Gastrocnemius medialis (tissue), 4 donors: ENCODE results near the gene NUP214. TPM values are rescaled to one million over a fixed set of nuclear protein-coding genes. Genes with fewer than 3 reads are reported as not detected.

Experiments
- ATAC-seq, 2 donors: fragments of 150-250 bp; one replicate each; pipeline ENCODE4 v1.9.1; 2016
- DNase-seq, 2 donors: peaks; one replicate each; pipeline ENCODE4 v3.0.0-alpha.2; 2019
- H3K27ac ChIP-seq, 4 donors: fragments of 200-600 bp; sonication (generic); 1 replicate in 1 of 4; 2 replicates in 3 of 4; pipeline ENCODE4 v1.5.1; 2016 to 2018; ENCODE audit warnings: mild to moderate bottlenecking in 2 of 4, moderate library complexity in 1 of 4
- H3K27me3 ChIP-seq, 3 donors: fragments of 200-600 bp; sonication (generic) in 2 of 3; 1 replicate in 1 of 3; 2 replicates in 2 of 3; pipeline versions ENCODE4 v1.5.1 to v1.6.0; 2016 to 2019; ENCODE audit warnings: mild to moderate bottlenecking in 1 of 3, moderate library complexity in 1 of 3
- H3K36me3 ChIP-seq, 2 donors: fragments of 200-600 bp; sonication (generic) in 1 of 2; one replicate each; pipeline ENCODE4 v1.5.1; 2017 to 2018
- H3K4me1 ChIP-seq, 2 donors: fragments of 200-600 bp; sonication (generic) in 1 of 2; one replicate each; pipeline ENCODE4 v1.5.1; 2016 to 2017; ENCODE audit warnings: mild to moderate bottlenecking in 2 of 2
- H3K4me3 ChIP-seq, 4 donors: fragments of 200-600 bp; sonication (generic) in 3 of 4; 1 replicate in 1 of 4; 2 replicates in 3 of 4; pipeline ENCODE4 v1.5.1; 2016 to 2019; ENCODE audit warnings: mild to moderate bottlenecking in 2 of 4
- H3K9me3 ChIP-seq, 3 donors: fragments of 200-600 bp; sonication (generic) in 2 of 3; 1 replicate in 1 of 3; 2 replicates in 2 of 3; pipeline ENCODE4 v1.5.1; 2016 to 2019
- POLR2A ChIP-seq, 2 donors: fragments of 450-650 bp; IDR thresholded peaks; one replicate each; pipeline ENCODE4 v1.6.1; 2017; ENCODE audit warnings: antibody characterized with exemption in 2 of 2, mild to moderate bottlenecking in 2 of 2, moderate library complexity in 2 of 2
- in situ Hi-C, 4 donors: fragments of 200-750 bp; cut with MboI; loops; one replicate each; pipeline versions ENCODE4 v1.15.0 to v1.8.0; 2017; ENCODE audit warnings: low sequenced_read_pairs in 4 of 4
- intact Hi-C: fragments of 100-400 bp; cut with DNase I; formaldehyde crosslinking; loops from one replicate; pipeline ENCODE4 v1.15.1; 2023; ENCODE audit warnings: low total_unique reads
- total RNA-seq, 4 donors: library from RNA; depleted of rRNA; stranded (reverse); fragments of >200 nt; gene quantifications; one replicate each; pipeline versions ENCODE4 v1.1.0 to v1.2.3, GENCODE V29; 2016
- TF ChIP-seq, protein P1 (sequence below), 5 experiments: fragments of 450-650 bp in 3 of 5; fragments of 200-600 bp in 2 of 5; sonication (generic) in 2 of 5; IDR thresholded peaks in 4 of 5; conservative IDR thresholded peaks in 1 of 5; 1 replicate in 4 of 5; 2 replicates in 1 of 5; pipeline ENCODE4 v1.5.1; 2016 to 2019; ENCODE audit warnings: antibody characterized with exemption in 5 of 5, mild to moderate bottlenecking in 3 of 5, moderate library complexity in 3 of 5

The NUP214 gene
- total RNA-seq, 4 donors from 2014 or later = 24.2 to 47.5 (median 29.9) TPM

DNA sequence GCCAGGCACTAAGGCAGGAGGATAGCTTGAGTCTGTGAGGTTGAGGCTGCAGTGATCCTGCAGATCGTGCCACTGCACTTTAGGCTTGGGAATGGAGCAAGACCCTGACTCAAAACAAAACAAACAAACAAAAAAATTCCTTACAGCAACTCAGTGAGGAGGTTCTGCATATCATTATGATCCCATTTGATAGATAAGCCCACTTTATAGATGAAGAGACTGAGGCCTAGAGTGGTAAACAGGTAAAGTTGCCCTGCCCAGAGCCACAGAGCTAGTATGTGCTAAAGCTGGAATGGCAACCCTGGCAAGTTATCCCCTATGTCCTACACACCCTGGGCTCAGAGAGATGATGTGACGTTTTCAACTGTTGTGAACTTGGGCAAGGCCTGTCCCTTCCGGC, 21.9 kb upstream of the NUP214 start:
- TF ChIP-seq, protein P1, sequence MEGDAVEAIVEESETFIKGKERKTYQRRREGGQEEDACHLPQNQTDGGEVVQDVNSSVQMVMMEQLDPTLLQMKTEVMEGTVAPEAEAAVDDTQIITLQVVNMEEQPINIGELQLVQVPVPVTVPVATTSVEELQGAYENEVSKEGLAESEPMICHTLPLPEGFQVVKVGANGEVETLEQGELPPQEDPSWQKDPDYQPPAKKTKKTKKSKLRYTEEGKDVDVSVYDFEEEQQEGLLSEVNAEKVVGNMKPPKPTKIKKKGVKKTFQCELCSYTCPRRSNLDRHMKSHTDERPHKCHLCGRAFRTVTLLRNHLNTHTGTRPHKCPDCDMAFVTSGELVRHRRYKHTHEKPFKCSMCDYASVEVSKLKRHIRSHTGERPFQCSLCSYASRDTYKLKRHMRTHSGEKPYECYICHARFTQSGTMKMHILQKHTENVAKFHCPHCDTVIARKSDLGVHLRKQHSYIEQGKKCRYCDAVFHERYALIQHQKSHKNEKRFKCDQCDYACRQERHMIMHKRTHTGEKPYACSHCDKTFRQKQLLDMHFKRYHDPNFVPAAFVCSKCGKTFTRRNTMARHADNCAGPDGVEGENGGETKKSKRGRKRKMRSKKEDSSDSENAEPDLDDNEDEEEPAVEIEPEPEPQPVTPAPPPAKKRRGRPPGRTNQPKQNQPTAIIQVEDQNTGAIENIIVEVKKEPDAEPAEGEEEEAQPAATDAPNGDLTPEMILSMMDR (IDR thresholded peaks at IDR 0.05 in 4 of 5, conservative IDR thresholded peaks at IDR 0.05 in 1 of 5) = no peak
- TF ChIP-seq POLR2A (IDR thresholded peaks at IDR 0.05) = no peak
- in situ Hi-C loops = no loop called here
- H3K27ac ChIP-seq = peak overlapping the region in 2 of 4 donors; percentile 47 to 55

DNA sequence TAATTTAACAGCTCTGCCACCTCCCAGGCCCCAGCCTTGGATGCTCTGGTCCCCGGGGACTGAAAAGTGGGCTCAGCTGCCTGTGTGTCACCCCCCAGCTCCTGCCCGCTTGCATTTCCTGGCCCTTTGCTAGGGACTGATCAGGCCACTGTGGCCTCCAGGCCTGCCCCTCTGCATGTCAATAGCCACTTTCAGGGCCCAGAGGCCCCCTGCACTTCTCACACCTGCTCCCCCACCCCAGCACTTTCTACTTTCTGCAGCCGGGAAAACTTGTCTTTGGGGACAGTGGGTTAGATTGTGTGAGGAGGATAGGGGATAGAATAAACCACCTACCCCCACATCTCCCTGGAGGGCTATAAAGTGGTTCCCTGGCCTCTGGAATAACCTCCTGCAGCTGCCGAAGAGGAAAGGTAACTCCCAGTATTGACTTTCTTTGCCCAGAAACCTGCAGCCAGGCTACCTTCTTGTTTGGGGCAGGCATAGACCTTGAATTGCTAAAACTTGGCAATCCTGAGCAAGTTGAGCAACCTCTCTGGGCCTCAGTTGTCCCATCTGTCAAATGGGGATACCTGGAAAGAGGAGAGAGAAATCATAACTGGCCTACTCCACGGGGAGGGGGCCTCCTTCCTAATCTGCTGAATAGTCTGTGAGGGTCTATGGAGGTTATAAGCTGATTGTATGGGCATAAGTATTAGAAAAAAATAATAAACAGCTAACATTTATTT, 21.2 kb upstream of the NUP214 start:
- Histone ChIP-seq H3K27me3 (no peaks in the 10 kb centered on the region), H3K4me1 (no peaks in the 10 kb centered on the region), H3K36me3 (no peaks in the 10 kb centered on the region), H3K9me3 (no peaks in the 10 kb centered on the region), H3K27ac (no peak overlapping the region), H3K4me3 (no peak overlapping the region)
- intact Hi-C loops = no loop called here
- ATAC-seq (no peak), DNase-seq (no peak)
- TF ChIP-seq, protein P1 (IDR thresholded peaks at IDR 0.05 in 4 of 5, conservative IDR thresholded peaks at IDR 0.05 in 1 of 5) = no peak
- TF ChIP-seq POLR2A (IDR thresholded peaks at IDR 0.05) = no peak
- in situ Hi-C loops = no loop called here

More for the DNA sequence above, 21.9 kb upstream of the NUP214 start:
- peaks cover 0 to under 1% (median 0%) of the 10 kb centered on the region in 3 donors for H3K27me3 ChIP-seq
- no peak overlapping the region for H3K4me3 ChIP-seq
- H3K36me3 ChIP-seq = no peaks in the 10 kb centered on the region
- intact Hi-C loops = no loop called here
- H3K9me3 ChIP-seq = no peaks in the 10 kb centered on the region
- ATAC-seq (no peak), DNase-seq (no peak)
- H3K4me1 ChIP-seq = no peaks in the 10 kb centered on the region

DNA sequence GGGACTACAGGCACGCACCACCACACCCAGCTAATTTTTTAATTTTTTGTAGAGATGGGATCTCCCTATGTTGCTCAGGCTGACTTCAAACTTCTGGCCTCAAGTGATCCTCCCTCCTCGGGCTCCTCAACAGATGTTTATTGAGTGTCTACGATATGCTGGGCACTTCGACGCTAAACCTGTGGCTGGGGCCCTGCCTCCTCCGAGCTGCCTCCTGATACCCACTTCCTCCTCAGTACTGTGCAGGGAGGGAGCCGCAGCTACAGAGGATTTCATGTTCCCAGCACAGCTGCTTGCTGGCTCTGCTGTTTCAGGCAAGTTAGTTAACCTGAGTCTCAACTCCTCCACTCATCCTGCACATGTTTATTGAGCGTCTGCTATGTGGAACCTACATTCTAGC, 19.4 kb upstream of the NUP214 start:
- H3K36me3 ChIP-seq = no peaks in the 10 kb centered on the region

DNA sequence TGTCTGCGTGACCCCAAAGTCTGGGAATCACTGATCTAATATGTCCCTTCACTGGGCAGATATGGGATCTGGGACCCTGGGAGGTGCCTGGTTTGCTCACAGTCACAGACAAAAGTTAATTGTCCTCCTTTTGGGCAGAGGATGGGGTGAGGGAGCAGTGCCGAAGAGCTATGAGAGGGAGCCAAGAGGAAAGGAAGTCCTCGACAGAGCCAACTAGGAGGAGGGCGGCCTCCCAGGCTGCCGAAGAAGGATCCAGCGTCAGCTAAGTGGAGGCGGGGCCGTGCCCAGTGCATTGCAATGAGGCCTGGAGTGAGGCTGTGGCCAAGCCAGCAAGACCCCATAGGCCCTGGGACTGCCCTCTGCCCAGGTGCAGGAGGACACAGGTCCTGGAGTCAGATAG, 17.6 kb upstream of the NUP214 start:
- intact Hi-C loops = no loop called here
- ATAC-seq (no peak), DNase-seq (no peak)
- no peaks in the 10 kb centered on the region for H3K4me1 ChIP-seq
- in situ Hi-C loops = no loop called here
- TF ChIP-seq, protein P1 (IDR thresholded peaks at IDR 0.05 in 4 of 5, conservative IDR thresholded peaks at IDR 0.05 in 1 of 5) = no peak
- no peak for TF ChIP-seq POLR2A (IDR thresholded peaks at IDR 0.05)
- no peak overlapping the region for H3K4me3 ChIP-seq
- H3K27me3 ChIP-seq = no peaks in the 10 kb centered on the region
- H3K9me3 ChIP-seq = no peaks in the 10 kb centered on the region
- peak overlapping the region in 3 of 4 donors; percentile 5 to 48 (median 37) for H3K27ac ChIP-seq
- no peaks in the 10 kb centered on the region for H3K36me3 ChIP-seq

More for the DNA sequence above, 19.4 kb upstream of the NUP214 start:
- intact Hi-C loops = no loop called here
- H3K9me3 ChIP-seq = no peaks in the 10 kb centered on the region
- no peaks in the 10 kb centered on the region for H3K27me3 ChIP-seq
- TF ChIP-seq, protein P1 (IDR thresholded peaks at IDR 0.05 in 4 of 5, conservative IDR thresholded peaks at IDR 0.05 in 1 of 5) = no peak
- no peak for TF ChIP-seq POLR2A (IDR thresholded peaks at IDR 0.05)
- no peak overlapping the region for H3K4me3 ChIP-seq
- H3K4me1 ChIP-seq = no peaks in the 10 kb centered on the region
- no peak for ATAC-seq
- H3K27ac ChIP-seq = peak overlapping the region in 1 of 4 donors; percentile 25
- in situ Hi-C loops = no loop called here
- DNase-seq = no peak
